ENCODE results near the gene LRMDA.
"Not testable (repeated sequence)": the region's sequence is repeated elsewhere in the genome, so short reads cannot be mapped to it uniquely, and the experiment has no call there.

Gene LRMDA

DNA sequence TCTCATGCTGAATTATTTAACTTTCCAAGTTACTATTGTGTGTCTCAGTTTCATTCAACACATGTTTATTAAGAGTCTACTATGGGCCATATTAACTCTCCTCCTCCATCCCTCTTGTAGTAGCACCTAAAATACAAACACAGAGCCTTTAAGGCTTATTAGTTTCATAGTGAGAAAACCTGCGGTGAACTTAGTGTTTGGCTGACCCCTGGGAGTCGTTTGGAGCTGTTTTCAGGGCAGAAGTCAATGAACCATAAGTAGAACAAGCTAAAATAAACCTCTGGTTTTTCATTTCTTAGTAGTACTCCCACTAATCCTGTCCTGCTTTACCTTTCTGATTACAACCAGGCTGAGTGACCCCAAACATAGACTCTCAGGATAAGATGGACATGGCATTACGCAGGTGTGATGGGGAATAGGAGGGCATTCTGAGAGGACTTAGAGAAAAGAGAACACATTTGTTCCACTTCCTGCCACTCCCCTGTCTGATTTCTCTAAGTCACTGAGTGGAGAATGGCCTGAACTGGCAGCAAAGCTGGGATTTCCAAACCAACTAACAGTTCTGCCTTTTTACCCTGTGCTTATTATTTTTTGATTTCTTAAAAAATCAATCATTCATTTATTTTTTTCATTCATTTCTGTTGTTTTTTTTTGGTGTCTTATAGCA lies 74.5 kb downstream of the LRMDA start:
- no peak for DNase-seq (ENCODE audit: low read depth in 3 of 3)

DNA sequence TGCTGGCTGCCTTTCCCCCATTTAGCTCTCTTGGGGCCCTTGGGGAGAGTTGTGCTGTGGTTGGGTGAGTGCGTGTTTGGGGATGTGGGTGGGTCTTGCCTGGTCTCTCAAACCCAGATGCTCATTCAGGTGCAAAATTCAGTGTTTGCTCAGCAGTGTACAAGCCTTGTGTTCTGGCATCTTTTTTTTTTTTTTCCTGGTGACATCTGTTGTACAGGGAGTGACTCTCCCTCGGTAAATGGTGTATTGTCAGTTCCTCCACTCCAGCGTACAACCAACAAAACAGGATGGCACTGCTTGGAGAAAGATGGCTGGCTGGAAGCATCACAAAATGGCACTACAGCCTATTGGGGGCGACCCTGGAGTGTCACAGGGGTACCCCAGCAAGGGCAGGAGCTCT lies 75.5 kb downstream of the LRMDA start:
- no peak for DNase-seq (ENCODE audit: low read depth in 3 of 3)

DNA sequence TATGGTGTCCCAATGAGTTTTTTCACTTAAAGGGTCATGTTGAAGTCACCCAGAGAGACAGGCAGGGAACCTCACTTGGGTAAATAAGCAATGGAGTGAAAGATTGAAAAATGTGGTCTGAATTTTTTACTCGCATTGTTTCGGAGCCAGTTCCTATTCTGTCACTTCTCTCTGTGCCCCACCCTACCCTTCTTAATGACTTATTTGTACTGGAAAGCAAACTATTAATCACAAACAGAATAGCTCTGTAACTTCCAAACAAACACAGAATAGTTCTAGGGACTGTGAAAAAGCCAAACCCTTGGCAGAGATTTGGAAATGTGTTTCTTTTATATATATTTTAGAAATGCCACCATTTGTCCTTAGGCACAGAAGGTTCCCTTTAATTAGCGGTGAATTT lies 76.0 kb downstream of the LRMDA start:
- DNase-seq (ENCODE audit: low read depth in 3 of 3), result no peak

DNA sequence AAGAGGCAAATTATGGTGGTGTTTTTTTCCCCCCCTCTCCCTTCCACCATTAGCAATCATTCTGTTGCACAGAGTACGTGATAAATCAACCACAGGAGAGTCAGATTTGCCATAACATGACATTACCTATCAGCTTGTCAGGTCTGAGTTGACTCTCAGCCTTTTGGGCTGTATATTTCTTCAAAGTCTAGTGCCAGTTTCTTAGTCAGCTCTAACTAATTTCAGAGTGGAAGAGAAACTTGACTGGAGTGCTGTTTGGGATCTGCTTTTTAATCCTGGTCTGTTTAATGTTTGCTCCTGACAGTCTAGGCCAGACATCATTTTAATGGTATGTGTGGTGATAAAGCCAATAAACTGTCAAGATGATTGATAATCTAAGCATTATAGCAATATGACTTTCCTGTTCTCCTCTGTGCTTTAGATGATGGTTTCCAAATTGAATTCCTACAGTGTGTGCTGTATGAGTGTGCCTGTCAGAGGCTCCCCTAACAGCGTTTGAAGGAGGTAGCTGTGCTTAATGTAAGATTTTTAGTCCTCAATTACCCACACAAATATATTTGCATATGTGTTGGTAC lies 76.9 kb downstream of the LRMDA start:
- no peak for DNase-seq (ENCODE audit: low read depth in 3 of 3)

DNA sequence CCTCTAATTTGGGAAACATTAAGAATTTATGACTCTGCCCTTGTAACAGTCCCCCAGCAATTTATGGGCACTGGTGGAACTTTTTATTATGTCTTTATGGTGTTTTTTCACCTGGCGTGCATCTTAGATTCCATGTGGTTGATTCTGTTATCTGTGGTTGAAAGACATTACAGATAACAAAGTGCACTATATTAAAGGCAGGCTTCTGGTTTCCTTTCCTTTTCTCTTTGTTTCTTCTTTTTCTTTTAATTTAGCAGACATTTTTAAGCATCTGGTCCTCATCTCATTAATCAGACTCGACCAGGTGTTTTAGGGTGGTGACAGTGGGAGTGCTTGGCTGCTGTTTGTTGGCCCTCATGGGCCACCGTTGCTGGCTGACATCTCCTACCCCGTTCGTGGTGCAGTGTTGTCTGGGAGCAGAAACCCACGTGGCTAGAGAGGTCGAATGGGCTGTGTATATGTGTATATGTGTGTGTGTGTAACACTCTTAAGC lies 77.4 kb downstream of the LRMDA start:
- DNase-seq (ENCODE audit: low read depth in 3 of 3), result no peak

DNA sequence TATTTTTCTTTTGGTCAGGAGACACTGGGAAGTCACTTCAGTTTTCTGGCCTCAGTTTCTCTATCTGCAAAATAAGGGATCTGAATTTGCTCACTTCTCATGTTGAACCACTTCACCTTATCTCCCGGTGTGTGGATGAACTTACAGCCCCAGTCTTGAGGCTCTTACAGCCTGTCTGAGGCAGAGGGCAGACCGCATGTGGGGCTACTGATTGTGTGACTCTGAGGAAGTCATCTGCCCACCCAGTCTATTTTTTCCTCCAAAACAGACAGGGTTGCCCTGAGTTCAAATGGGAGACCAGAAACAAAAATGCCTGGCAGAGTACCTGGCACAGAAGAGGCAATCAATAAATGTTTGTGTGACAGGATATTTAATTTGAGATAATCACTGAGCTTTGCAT lies 78.3 kb downstream of the LRMDA start:
- DNase-seq (ENCODE audit: low read depth in 3 of 3), result no peak

DNA sequence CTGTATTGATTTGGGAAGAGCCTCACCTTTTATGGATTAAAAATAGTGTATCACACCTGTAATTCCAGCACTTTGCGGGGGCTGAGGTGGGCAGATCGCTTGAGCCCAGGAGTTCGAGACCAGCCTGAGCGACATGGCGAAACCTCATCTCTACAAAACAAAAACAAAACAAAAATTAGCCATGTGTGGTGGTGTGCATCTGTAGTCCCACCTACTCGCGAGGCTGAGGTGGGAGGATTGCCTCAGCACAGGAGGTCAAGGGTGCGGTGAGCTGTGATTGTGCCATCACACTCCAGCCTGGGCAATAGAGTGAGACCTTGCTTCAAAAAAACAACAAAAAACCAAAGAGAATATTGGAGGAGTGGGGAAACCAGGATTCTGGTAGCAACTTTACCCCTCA lies 79.6 kb downstream of the LRMDA start:
- DNase-seq (ENCODE audit: low read depth in 3 of 3), result no peak

DNA sequence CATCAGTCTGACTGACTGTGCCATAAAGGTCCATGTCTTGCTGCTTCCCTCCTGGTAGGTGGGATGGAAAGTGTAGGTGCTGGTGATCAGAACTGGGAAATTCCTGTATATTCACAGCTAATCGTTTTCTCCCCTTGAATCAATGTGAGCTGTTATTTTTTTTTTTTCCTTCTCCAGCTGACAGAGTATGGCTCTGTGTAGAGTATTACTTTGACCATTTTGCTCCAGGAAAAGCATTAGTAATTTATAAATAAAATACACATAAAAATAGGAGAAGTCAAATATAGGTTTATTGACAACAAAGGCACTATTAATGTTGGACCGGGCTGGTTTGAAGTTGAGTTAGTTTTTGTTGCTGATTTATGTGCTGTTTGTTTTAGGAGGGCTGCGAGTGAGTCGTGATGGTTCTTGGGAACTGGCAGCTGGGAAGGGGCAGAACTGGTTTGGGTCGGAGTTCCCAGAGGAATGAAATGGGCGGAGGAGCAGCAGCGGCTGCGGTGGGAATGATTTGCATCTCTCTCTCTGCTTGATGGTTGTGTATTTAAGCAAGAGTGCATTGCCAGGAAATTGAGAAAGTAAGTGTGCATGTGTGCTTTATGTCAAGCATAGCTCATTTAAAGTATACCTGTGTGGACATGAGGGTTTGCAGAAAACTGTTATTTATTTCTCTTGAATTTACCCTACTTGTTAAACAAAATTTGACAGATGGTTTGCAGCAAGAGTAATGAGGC lies 80.9 kb downstream of the LRMDA start:
- no peak for DNase-seq (ENCODE audit: low read depth in 3 of 3)

DNA sequence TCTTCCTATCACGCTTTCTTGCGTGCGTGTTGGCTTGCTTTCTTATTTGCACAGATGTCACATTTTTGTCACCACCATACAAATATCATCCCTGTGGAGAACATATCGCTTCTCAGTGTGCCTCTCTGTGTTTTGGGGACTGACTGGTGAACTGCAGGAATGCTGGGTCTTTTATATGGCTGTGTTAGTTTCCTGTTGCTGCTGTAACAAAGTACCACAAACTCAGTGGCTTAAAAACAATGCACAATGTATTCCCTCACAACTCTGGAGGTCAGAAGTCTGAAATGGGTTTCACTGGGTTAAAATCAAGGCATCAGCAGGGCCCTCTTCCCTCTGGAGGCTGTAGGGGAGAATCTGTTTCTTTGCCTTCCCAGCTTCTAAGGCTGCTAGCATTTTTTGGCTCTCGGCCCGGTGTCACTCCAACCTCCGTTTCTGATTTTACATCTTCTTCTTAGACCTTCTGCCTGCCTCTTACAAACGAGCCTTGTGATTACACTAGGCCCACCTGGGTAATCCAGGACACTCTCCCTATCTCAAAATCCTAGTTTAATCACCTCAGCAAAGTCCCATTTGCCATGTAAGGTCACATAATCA lies 82.0 kb downstream of the LRMDA start:
- DNase-seq (ENCODE audit: low read depth in 3 of 3), result no peak

DNA sequence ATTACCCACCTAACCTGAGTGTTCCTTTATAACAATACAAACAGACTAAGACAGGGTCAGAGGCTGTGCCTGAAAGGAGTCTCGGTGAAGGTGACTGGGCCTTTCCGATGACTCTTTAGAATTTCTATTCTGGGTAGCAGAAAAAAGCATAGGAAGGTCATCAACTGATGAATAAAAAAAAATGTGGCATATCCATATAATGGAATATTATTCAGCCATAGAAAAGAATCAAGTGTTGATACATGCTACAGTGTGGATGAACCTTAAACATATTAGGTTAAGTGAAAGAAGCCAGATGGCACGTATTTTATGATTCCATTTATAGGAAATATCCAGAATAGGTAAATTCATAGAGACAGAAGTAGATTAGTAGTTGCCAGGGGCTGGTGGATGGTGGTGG lies 83.4 kb downstream of the LRMDA start:
- no peak for DNase-seq (ENCODE audit: low read depth in 3 of 3)

DNA sequence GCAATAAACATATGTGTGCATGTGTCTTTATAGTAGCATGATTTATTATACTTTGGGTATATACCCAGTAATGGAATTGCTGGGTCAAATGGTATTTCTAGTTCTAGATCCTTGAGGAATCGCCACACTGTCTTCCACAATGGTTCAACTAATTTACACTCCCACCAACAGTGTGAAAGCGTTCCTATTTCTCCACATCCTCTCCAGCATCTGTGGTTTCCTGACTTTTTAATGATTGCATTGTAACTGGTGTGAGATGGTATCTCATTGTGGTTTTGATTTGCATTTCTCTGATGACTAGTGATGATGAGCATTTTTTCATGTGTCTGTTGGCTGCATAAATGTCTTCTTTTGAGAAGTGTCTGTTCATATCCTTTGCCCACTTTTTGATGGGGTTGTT lies 84.7 kb downstream of the LRMDA start:
- DNase-seq (ENCODE audit: low read depth in 3 of 3), result not testable (repeated sequence)

DNA sequence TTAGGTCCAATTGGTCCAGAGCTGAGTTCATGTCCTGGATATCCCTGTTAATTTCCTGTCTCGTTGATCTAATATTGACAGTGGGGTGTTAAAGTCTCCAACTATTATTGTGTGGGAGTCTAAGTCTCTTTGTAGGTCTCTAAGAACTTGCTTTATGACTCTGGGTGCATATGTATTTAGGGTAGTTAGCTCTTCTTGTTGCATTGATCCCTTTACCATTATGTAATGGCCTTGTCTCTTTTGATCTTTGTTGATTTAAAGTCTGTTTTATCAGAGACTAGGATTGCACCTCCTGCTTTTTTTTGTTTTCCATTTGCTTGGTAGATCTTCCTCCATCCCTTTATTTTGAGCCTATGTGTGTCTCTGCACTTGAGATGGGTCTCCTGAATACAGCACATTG lies 87.8 kb downstream of the LRMDA start:
- DNase-seq (ENCODE audit: low read depth in 3 of 3), result not testable (repeated sequence)

DNA sequence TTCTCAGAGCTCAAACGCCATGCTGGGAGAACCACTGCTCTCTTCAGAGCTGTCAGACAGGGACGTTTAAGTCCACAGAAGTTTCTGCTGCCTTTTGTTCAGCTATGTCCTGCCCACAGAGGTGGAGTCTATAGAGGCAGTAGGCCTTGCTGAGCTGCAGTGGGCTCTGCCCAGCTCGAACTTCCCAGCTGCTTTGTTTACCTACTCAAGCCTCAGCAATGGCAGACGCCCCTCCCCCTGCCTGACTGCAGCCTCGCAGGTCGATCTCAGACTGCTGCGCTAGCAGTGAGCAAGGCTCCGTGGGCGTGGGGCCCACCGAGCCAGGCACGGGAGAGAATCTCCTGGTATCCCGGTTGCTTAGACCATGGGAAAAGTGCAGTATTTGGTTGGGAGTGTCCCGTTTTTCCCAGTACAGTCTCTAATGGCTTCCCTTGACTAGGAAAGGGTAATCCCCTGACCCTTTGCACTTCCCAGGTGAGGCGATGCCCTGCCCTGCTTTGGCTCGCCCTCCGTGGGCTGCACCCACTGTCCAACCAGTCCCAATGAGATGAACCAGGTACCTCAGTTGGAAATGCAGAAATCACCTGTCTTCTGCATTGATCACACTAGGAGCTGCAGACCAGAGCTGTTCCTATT lies 89.9 kb downstream of the LRMDA start:
- DNase-seq (ENCODE audit: low read depth in 3 of 3), result not testable (repeated sequence)

DNA sequence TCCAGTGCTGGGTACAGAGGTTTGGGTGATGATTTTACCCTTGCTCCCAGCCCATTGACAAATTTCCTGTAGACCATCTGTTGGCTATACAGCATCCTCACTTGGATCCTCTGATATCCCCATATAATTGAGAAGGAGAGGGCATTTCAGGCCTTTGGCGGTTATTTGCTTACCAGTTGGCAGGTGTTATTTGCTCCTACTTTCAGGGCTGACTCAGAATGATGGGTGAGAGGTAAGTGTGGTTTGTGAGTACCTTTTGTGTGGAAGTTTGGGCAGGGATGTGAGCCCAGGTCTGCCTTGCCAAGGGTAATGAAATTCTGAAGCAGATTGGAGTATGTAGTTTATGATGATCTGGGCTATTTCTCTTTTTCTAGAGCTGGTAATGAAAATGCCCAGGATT lies 93.6 kb downstream of the LRMDA start:
- no peak for DNase-seq (ENCODE audit: low read depth in 3 of 3)

DNA sequence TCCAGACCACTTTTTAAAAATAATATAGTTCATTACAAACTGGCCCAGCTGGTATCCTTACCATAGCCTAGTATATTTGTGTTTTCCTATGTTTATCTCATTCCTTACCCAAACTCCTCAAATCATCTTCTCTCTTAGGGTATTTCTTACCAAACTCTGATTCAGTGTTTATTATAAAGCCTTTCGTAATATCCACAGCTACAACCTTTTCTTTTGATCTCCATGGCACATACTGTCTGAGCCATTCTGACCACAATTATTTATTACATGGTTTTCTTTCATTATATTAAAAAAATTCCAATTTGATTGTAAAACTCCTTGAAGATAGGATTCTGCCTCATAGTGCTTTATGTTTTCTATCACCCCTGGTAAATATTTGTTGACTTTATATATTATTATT lies 94.2 kb downstream of the LRMDA start:
- no peak for DNase-seq (ENCODE audit: low read depth in 3 of 3)

DNA sequence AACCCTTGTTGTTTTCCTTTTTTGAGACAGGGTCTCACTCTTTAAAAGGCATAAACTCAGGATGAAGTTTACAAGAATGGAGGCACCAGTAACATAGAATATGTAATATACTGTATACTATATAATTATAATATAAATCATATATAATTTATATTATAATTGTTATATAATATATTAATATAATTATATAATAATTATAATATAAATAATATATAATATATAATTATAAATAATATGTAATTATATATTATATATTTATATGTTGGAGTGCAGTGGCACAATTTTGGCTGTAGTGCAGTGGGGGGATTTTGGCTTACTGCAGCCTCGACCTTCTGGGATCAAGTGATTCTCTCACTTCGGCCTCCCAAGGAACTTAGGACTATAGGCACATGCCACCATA lies 96.1 kb downstream of the LRMDA start:
- no peak for DNase-seq (ENCODE audit: low read depth in 3 of 3)

DNA sequence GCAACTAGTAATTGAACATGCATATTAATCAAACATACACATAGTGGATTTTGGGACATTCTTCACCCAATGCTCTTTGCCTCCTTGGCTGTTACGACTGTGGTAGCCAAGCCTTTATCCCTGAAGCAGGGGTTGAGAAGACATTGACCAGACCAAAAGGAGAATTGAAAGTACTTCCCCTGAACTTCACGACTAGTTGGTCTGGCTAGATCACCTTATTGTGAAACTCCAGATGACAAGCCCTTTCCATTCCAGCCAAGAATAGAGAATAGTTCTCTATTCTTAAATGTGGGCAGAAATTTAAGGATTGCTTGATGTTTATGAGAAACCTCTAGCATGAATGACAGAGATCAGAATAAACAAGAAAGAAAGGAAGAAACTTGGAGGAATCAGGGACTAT lies 97.0 kb downstream of the LRMDA start:
- DNase-seq (ENCODE audit: low read depth in 3 of 3), result no peak

DNA sequence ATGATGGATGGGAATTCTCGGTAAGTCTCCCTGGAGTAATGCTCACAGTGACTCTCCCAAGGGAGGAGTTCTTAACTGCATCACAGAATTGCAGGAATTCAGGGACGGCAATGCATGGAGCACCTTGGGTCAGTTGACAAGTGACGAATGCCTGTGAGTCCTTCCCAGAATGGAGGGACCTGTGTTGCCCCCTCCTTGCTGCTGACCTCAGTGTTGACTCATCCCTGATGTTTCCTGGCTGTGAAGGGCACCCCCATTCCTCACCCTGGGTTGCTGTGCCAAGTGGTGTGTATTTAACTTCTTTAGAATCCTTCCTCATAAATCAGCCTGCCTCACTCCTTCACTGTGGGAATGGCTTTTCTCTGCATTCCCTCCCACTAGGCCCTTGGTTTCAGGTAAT lies 98.9 kb downstream of the LRMDA start:
- DNase-seq (ENCODE audit: low read depth in 3 of 3), result no peak

DNA sequence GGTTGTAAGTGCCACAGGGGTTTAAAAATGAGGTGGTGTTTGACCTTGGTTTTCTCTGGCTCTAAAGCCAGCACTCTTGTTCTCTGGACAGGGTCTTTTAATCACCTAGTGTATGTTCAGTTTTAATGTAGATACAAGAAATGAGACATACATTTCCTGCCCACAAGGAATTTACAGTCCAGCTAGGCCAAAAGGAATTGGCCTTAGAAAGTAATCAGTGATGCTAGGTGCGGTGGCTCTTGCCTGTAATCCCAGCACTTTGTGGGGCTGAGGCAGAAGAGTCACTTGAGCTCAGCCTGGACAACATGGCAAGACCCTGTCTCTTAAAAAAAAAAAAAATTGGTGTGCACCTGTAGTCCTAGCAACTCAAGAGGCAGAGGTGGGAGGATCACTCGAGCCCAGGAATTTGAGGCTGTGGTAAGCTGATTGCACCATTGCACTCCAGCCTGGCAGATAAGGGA lies 100.2 kb downstream of the LRMDA start:
- no peak for DNase-seq (ENCODE audit: low read depth in 3 of 3)

DNA sequence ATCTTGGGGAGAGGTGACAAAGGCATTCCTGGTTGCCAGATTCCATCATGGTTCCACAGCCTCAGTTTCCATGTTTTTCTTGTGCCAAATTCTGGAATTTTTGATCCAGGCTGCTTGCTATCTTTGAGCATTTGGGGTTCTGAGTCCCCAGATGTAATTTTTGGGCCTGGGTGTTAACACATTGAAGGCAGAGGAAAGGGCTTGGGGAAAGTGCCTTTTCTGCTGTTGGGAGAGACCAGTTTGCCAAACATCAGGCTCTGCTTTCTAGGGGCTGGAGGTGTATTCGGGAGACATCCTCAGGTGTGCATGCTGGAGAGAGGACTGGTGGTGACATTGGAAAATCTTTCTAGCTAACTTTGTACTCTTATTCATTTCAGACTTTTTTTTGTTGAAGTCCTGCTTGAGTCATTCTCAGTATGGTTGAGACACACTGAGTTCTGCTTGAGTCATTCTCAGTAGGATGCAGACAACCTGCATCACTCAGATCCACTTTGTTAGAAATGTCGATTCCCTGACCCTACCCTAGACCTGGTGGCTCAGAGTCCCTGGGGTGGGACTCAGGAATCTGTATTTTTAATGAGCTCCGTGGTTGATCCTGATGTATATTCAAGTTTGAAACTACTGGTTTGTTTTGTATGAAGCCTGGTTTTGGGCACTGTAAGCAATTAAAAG lies 101.0 kb downstream of the LRMDA start:
- no peak for DNase-seq (ENCODE audit: low read depth in 3 of 3)

DNA sequence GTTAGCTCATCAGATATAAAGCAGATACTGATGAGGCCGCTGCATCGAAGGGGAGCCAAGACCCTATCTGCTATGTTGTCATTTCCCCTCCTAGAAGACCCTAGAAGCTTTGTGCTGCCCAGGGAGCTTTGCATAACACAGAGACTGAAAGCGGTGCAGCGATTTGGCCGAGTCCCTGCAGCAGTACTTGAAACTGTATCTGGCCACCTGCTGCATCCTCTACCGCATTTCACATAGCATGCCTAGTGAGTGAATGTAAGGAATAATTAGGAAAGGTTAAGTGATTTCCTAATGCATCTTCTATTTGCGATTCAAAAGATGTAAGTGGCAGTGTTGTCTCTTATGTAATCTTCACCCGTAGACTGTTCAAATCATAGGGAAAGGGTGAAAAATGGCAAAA lies 106.7 kb downstream of the LRMDA start:
- no peak for DNase-seq (ENCODE audit: low read depth in 3 of 3)

DNA sequence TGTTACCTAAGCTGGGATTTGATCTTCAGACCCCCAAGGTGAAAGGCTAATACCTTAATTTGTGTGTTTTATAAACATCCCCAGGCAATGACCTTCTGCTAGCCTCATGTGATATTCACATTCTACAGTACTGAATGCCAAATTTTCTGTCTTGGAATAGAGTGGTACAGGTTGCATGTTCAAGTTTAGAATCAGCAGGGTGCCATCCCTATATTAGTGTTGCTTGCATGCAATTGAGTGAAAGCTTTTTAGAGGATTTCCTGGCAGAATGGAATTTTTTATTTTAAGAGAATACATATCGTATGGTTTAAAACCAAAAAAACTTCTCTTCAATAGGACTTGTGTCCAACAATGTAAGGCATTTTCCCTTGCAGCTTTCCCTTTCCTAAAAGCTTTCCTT lies 107.3 kb downstream of the LRMDA start:
- no peak for DNase-seq (ENCODE audit: low read depth in 3 of 3)
